H9 (cell line): ENCODE results near the gene NUDCD2. TPM values are rescaled to one million over a fixed set of nuclear protein-coding genes. Genes with fewer than 3 reads are reported as not detected.

Source experiments
- DNase-seq: peaks from one replicate; pipeline ENCODE4 v3.0.0-alpha.2; 2017
- H2AFZ ChIP-seq: one replicate; pipeline ENCODE4 v1.6.1; 2013; ENCODE audit warnings: mild to moderate bottlenecking, low read length, control low read depth, moderate library complexity
- H2AK5ac ChIP-seq: 2 replicates; pipeline ENCODE4 v1.6.1; 2013; ENCODE audit warnings: low read length, control low read depth, mixed read lengths; ENCODE audit not compliant: insufficient read length
- H2BK120ac ChIP-seq: one replicate; pipeline ENCODE4 v1.6.1; 2013; ENCODE audit warnings: low read depth, mild to moderate bottlenecking, low read length, control low read depth, inconsistent platforms; ENCODE audit not compliant: poor library complexity, severe bottlenecking
- H2BK12ac ChIP-seq: 2 replicates; pipeline ENCODE4 v1.6.1; 2013; ENCODE audit warnings: low read length, control low read depth, mixed read lengths, low read depth; ENCODE audit not compliant: insufficient read length
- H2BK15ac ChIP-seq: 2 replicates; pipeline ENCODE4 v1.6.1; 2013; ENCODE audit warnings: low read depth, low read length, control low read depth
- H2BK20ac ChIP-seq: one replicate; pipeline ENCODE4 v1.6.1; 2013; ENCODE audit warnings: low read depth, mild to moderate bottlenecking, low read length, control low read depth, inconsistent platforms; ENCODE audit not compliant: poor library complexity, severe bottlenecking
- H2BK5ac ChIP-seq: 2 replicates; pipeline ENCODE4 v1.6.1; 2013; ENCODE audit warnings: low read length, control low read depth, mixed read lengths; ENCODE audit not compliant: insufficient read length
- H3K14ac ChIP-seq: 2 replicates; pipeline ENCODE4 v1.6.1; 2013; ENCODE audit warnings: low read length, control low read depth; ENCODE audit not compliant: insufficient read depth
- H3K18ac ChIP-seq: 2 replicates; pipeline ENCODE4 v1.6.1; 2013; ENCODE audit warnings: low read depth, mild to moderate bottlenecking, mixed read lengths, low read length, control low read depth; ENCODE audit not compliant: insufficient read length
- H3K23ac ChIP-seq: 2 replicates; pipeline ENCODE4 v1.6.1; 2013; ENCODE audit warnings: low read length, control low read depth, mixed read lengths, low read depth; ENCODE audit not compliant: insufficient read length
- H3K23me2 ChIP-seq: 2 replicates; pipeline ENCODE4 v1.6.1; 2013; ENCODE audit warnings: low read depth, mild to moderate bottlenecking, mixed read lengths, low read length, control low read depth; ENCODE audit not compliant: insufficient read length, poor library complexity, severe bottlenecking
- H3K27ac ChIP-seq: 2 replicates; pipeline ENCODE4 v1.5.1; 2013; ENCODE audit warnings: low read length, control low read depth, mixed read lengths, low read depth; ENCODE audit not compliant: insufficient read length
- H3K27me3 ChIP-seq: 2 replicates; pipeline ENCODE4 v1.6.1; 2013; ENCODE audit warnings: low read length, control low read depth, inconsistent platforms; ENCODE audit not compliant: insufficient read depth
- H3K4ac ChIP-seq: 2 replicates; pipeline ENCODE4 v1.6.1; 2013; ENCODE audit warnings: low read depth, mild to moderate bottlenecking, control low read depth, inconsistent platforms, low read length, moderate library complexity
- H3K4me1 ChIP-seq: 2 replicates; pipeline ENCODE4 v1.6.1; 2013; ENCODE audit warnings: low read length, control low read depth, inconsistent platforms; ENCODE audit not compliant: insufficient read depth
- H3K4me2 ChIP-seq: 2 replicates; pipeline ENCODE4 v1.6.1; 2013; ENCODE audit warnings: low read length, control low read depth, mixed read lengths; ENCODE audit not compliant: insufficient read length, insufficient read depth
- H3K56ac ChIP-seq: 2 replicates; pipeline ENCODE4 v1.6.1; 2013; ENCODE audit warnings: low read depth, mild to moderate bottlenecking, mixed read lengths, low read length, control low read depth; ENCODE audit not compliant: insufficient read length
- H3K79me1 ChIP-seq: 2 replicates; pipeline ENCODE4 v1.6.1; 2013; ENCODE audit warnings: low read depth, mild to moderate bottlenecking, moderate library complexity, low read length, control low read depth, inconsistent platforms; ENCODE audit not compliant: insufficient read depth, poor library complexity, severe bottlenecking
- H3K79me2 ChIP-seq: 2 replicates; pipeline ENCODE4 v1.6.1; 2013; ENCODE audit warnings: low read length, control low read depth, inconsistent platforms; ENCODE audit not compliant: insufficient read depth
- H3K9ac ChIP-seq: 2 replicates; pipeline ENCODE4 v1.6.1; 2013; ENCODE audit warnings: low read length, control low read depth, mixed read lengths; ENCODE audit not compliant: insufficient read length; ENCODE audit errors: extremely low read depth
- H3K9me3 ChIP-seq: one replicate; pipeline ENCODE4 v1.6.1; 2013; ENCODE audit warnings: low read depth, low read length, inconsistent platforms; ENCODE audit not compliant: control insufficient read depth
- H3T11ph ChIP-seq: one replicate; pipeline ENCODE4 v1.6.1; 2013; ENCODE audit warnings: mild to moderate bottlenecking, low read length, control low read depth, inconsistent platforms
- H4K20me1 ChIP-seq: one replicate; pipeline ENCODE4 v1.6.1; 2013; ENCODE audit not compliant: control insufficient read depth, insufficient read length, insufficient read depth
- H4K5ac ChIP-seq: 2 replicates; pipeline ENCODE4 v1.6.1; 2013; ENCODE audit warnings: low read depth, mild to moderate bottlenecking, mixed read lengths, low read length, control low read depth; ENCODE audit not compliant: insufficient read length
- H4K8ac ChIP-seq: replicated peaks from 2 replicates; pipeline ENCODE4 v1.6.1; 2013; ENCODE audit warnings: low read length, control low read depth, mixed read lengths, low read depth; ENCODE audit not compliant: insufficient read length
- H4K91ac ChIP-seq: 2 replicates; pipeline ENCODE4 v1.6.1; 2013; ENCODE audit warnings: low read depth, mild to moderate bottlenecking, moderate library complexity, mixed read lengths, low read length, control low read depth; ENCODE audit not compliant: insufficient read length
- H3K27ac Mint-ChIP-seq, 3 experiments: 2 replicates in 2 of 3; 3 replicates in 1 of 3; pipeline ENCODE4 v1.8.0; 2020 to 2021; ENCODE audit warnings: mixed read lengths in 3 of 3, mild to moderate bottlenecking in 1 of 3, moderate library complexity in 1 of 3
- H3K27me3 Mint-ChIP-seq: 2 replicates; pipeline ENCODE4 v1.8.0; 2021; ENCODE audit warnings: low read depth, mild to moderate bottlenecking, moderate library complexity, mixed read lengths
- H3K36me3 Mint-ChIP-seq, 3 experiments: 2 replicates in 2 of 3; 3 replicates in 1 of 3; pipeline ENCODE4 v1.8.0; 2020 to 2021; ENCODE audit warnings: low read depth in 3 of 3, mixed read lengths in 3 of 3; ENCODE audit not compliant: insufficient read depth in 1 of 3
- H3K4me1 Mint-ChIP-seq, 2 experiments: 2 replicates each; pipeline ENCODE4 v1.8.0; 2020; ENCODE audit warnings: mixed read lengths in 2 of 2
- H3K4me3 Mint-ChIP-seq, 2 experiments: 2 replicates in 1 of 2; 3 replicates in 1 of 2; pipeline ENCODE4 v1.8.0; 2020 to 2021; ENCODE audit warnings: mild to moderate bottlenecking in 2 of 2, mixed read lengths in 2 of 2, moderate library complexity in 1 of 2
- H3K9me3 Mint-ChIP-seq, 2 experiments: 2 replicates in 1 of 2; 3 replicates in 1 of 2; pipeline ENCODE4 v1.8.0; 2020; ENCODE audit warnings: mild to moderate bottlenecking in 2 of 2, mixed read lengths in 2 of 2, moderate library complexity in 1 of 2
- WGBS: extraction: QIAGEN DNeasy Blood & Tissue Kit; methylation state at CpG from one replicate; pipeline ENCODE4 v1.1.7; 2013; ENCODE audit warnings: missing lambda C conversion rate, low lambda C conversion rate, mixed read lengths; ENCODE audit not compliant: insufficient read length; ENCODE audit errors: extremely low coverage; 5-methylcytosine and 5-hydroxymethylcytosine counted together
- total RNA-seq: library from RNA; stranded (reverse); gene quantifications from 2 replicates; pipeline ENCODE4 v1.2.1, GENCODE V29; 2021
- TF ChIP-seq, protein P1 (sequence below): fragments of 200-600 bp; sonication (generic); conservative IDR thresholded peaks from 3 replicates; pipeline ENCODE4 v1.8.0; 2021; ENCODE audit warnings: antibody characterized with exemption, mild to moderate bottlenecking

Gene NUDCD2
- total RNA-seq, 1 experiment from 2014 or later, result 42.2 TPM

DNA sequence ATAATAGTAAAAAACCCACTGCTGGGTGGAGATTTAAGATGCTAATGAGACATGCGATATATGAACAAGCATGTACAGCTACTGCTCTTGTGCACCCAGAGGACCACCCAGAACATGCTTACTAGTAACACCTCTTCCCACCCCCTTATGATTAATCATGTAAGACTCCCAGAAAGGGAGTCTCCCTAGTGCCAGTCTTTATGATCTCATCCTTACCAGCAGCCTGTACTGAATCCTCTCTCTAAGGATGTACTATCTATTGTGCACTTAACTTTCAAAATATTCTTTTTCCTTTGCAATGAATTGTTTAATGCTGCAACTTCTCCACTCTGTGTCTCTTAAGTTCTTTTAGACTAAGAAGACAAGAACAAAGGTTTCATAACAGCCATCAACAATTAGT is 36.4 kb upstream of the NUDCD2 start:
- no peak overlapping the region for H4K91ac ChIP-seq
- WGBS, result no CpG with 5 or more reads among the region's 1 CpG
- no peak overlapping the region for H2AFZ ChIP-seq
- H3K79me1 ChIP-seq, result no peaks in the 10 kb centered on the region
- H3K9me3 ChIP-seq, result no peaks in the 10 kb centered on the region
- TF ChIP-seq, protein P1, sequence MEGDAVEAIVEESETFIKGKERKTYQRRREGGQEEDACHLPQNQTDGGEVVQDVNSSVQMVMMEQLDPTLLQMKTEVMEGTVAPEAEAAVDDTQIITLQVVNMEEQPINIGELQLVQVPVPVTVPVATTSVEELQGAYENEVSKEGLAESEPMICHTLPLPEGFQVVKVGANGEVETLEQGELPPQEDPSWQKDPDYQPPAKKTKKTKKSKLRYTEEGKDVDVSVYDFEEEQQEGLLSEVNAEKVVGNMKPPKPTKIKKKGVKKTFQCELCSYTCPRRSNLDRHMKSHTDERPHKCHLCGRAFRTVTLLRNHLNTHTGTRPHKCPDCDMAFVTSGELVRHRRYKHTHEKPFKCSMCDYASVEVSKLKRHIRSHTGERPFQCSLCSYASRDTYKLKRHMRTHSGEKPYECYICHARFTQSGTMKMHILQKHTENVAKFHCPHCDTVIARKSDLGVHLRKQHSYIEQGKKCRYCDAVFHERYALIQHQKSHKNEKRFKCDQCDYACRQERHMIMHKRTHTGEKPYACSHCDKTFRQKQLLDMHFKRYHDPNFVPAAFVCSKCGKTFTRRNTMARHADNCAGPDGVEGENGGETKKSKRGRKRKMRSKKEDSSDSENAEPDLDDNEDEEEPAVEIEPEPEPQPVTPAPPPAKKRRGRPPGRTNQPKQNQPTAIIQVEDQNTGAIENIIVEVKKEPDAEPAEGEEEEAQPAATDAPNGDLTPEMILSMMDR, result no peak
- no peak overlapping the region for H2BK12ac ChIP-seq
- H3K9ac ChIP-seq, result no peak overlapping the region
- no peak for DNase-seq
- no peaks in the 10 kb centered on the region for H3K4me1 Mint-ChIP-seq
- H4K20me1 ChIP-seq, result no peaks in the 10 kb centered on the region
- no peak overlapping the region for H2BK5ac ChIP-seq
- no peak overlapping the region for H3K27ac Mint-ChIP-seq
- H3K27me3 ChIP-seq, result no peaks in the 10 kb centered on the region
- no peak overlapping the region for H3K4ac ChIP-seq
- no peak overlapping the region for H4K5ac ChIP-seq
- H3K23ac ChIP-seq, result no peak overlapping the region
- H3K14ac ChIP-seq, result no peak overlapping the region
- no peaks in the 10 kb centered on the region for H3K27me3 Mint-ChIP-seq
- no peak overlapping the region for H3K56ac ChIP-seq
- no peak overlapping the region for H2BK15ac ChIP-seq
- H3K9me3 Mint-ChIP-seq, result no peaks in the 10 kb centered on the region
- H4K8ac ChIP-seq, result no peak overlapping the region
- H3K4me2 ChIP-seq, result no peak overlapping the region
- peaks cover 2 to 15% (median 7%) of the 10 kb centered on the region in 3 experiments; a peak in 6 of 7 replicates for H3K36me3 Mint-ChIP-seq
- H2BK120ac ChIP-seq, result no peak overlapping the region
- H3K79me2 ChIP-seq, result no peaks in the 10 kb centered on the region
- no peak overlapping the region for H3K4me3 Mint-ChIP-seq
- no peak overlapping the region for H3T11ph ChIP-seq
- H3K18ac ChIP-seq, result no peak overlapping the region
- no peaks in the 10 kb centered on the region for H3K4me1 ChIP-seq
- H3K27ac ChIP-seq, result no peak overlapping the region
- no peaks in the 10 kb centered on the region for H3K23me2 ChIP-seq
- no peak overlapping the region for H2BK20ac ChIP-seq
- no peak overlapping the region for H2AK5ac ChIP-seq
